ENCODE data around the gene DSE. TPM values are rescaled to one million over a fixed set of nuclear protein-coding genes. Genes with fewer than 3 reads are reported as not detected.

DSE gene
- total RNA-seq, 1 donor from 2014 or later, result 6.8 TPM

DNA sequence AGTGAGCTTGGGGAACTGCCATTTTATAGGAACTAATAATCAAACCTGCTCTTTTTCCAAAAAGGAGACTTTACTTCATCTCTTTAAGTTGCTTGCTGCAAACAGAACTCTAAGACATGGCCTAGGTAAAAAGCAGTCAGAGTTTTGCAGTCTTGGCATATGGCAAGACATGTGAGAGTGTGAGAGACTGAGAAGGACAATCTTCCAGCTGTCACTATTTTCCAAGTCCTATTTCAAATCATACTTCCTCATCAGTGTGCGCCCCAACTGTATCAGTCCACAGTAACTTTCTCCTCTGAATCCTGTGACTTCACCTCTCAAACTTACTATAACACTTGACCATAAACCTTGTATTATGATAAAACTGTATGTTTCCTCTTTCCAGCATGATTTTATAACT, 100.8 kb downstream of the DSE start:
- no peak for DNase-seq (ENCODE audit: low read depth in 2 of 2)

DNA sequence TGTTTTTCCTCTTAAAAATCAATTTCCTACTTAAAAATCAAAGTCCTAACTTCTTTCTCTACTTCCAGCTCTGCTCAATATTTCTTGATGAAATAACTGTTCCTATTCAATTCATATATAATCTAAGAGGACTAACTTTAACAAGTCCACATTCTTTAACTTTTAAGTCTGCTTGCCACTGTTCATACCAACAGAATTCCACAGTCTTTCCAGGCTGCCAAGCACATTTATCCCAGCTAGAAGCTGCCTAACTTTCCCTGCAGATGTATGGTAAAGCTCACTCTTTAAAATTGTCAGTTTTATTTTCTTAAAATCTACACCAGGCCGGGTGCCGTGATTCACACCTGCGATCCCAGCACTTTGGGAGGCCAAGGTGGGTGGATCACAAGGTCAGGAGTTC, 102.0 kb downstream of the DSE start:
- DNase-seq (ENCODE audit: low read depth in 2 of 2), result no peak

DNA sequence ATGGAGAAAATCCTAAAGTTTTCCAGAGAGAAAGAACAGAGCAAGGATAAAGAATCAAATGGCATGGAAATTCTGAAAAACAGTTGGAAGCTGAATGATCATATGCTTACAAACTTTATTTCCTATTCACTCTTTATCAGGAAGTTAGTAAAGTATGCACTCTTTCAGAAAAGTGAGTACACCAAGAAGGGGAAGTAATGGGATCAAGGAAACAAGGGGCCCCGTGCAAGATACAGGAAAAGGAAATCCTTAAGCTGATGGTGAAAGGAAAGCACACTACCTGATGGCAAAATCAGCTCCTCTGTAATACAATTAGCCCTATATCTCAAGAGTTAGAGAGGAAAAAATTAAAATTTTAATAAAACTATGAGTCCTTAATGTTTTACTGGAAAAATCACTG, 104.4 kb downstream of the DSE start:
- no peak for DNase-seq (ENCODE audit: low read depth in 2 of 2)

DNA sequence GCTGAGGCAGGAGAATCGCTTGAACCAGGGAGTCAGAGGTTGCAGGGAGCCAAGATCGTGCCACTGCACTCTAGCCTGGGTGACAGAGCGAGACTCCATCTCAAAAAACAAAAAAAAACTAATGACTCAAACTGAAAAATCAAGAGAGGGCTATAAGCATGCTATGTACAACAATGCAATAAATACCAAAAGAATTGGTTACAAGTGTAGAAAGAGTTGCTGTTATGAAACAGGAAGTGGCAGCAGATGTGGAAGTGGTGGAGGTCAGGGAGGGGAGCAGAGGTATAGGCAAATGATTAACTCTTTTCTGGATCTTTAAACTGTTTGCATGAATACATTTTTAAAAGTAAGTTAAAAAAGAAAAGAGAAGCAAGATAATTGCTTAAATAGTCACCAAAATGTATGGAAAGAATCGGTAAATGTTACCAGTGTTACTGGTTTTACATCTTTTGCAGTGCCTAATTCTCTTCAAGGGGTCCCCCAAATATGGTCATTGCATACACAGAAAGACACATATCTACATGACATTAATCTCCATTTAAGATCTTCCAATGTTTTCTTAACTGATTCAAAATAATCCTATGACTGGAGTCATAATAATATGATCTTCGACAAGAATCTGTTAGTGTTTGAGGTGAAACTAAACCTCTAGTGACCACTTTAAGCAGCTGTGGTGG, 105.4 kb downstream of the DSE start:
- peak in 1 of 2 donors; percentile 7 for DNase-seq (ENCODE audit: low read depth in 2 of 2)

DNA sequence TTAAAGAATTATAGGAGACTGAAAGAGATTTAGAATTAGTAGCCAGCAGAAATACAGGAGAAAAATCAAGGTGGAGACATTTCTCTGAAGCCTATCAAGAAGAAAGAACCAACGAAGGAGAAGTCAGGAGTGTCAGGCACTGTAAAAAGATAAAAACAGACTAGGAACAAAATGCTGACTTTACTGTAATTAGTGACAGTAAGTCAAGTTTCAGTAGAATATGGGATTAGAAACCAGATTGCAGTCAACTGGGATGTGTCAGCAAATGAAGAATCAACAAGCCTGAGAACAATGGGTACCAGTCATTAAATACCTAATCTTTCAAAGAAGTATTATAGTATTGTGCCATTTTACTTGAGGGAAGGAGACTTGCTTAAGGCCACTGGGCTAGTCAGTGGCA, 112.0 kb downstream of the DSE start:
- no peak for DNase-seq (ENCODE audit: low read depth in 2 of 2)

DNA sequence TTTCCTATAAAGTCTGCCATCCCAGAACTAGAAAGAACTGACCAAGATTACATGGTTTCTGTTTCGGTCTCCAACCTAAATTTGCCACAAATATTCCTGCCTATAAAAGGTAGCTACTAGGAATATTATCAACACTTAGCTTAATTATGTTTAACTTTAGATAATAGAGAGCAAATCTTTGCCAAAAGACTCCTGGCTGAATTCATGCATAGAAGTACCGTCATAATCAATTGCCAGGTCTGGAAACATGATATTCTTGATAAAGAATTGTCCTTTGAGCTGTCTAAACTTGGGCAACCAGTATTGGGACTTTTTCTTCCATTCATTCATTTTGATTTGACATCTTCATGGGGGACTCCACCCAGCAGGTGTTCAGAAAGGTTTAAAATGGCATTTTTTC, 112.9 kb downstream of the DSE start:
- DNase-seq (ENCODE audit: low read depth in 2 of 2), result no peak

DNA sequence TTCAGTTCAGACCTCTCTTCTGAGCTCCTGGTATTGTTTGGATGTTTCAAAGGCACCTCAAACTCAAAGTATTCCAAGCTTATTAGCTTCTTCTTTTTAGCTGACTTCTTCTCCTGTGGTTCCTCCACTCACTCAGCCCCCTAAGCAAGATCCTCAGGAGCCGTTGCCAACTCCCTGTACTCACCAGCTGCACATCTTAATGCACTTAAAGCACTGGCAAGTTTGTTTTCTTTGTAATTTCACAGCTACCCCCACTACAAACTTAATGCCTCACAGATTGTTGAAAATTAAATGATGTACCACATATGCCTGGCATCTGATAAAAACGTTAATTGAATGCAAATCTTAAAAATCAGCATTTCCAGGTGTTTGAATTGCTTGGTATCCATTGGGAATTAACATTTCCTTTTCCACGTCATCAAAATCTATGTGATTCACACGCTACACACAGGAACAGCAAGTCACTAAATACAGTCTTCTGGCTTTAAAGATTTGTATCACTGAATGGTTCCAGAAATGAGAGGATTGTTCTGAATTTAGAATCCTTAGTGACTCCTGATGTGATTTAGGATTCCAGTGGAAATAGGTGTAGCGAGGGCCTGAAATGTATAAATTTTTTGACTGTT, 114.9 kb downstream of the DSE start:
- DNase-seq (ENCODE audit: low read depth in 2 of 2), result no peak

DNA sequence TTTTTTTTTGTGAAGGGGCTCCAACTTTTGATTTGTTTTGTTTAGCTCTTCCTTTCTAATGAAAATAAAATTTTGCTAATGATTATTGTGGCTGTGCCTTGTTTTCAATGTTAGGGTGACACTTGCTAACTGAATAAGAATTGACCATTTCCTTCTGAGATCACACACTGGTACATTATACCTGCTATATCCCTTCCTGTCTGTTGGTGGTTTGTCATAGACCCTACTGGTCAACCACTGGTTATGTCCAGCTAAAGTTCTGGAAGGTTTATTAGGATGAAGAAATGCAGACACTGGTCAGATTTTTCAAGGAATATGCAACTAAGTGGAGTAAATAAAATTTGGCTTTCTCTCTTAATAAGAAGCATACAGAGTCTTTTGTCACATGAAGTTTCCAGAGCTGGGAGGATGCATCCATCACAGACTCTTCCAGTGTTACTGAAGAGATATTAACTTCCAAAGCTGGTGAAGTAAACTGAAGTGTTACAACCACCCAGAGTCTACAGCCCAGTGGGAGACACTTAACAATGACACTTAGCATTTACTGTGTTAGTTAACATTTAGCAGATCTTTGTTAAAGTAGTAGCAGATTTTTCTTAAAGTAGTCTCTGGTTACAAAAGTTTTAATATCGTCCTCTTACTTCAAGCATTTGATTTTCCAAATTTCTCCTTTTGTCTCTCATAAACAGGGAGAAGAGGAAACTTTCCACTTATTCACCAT, 121.0 kb downstream of the DSE start:
- DNase-seq (ENCODE audit: low read depth in 2 of 2), result no peak

DNA sequence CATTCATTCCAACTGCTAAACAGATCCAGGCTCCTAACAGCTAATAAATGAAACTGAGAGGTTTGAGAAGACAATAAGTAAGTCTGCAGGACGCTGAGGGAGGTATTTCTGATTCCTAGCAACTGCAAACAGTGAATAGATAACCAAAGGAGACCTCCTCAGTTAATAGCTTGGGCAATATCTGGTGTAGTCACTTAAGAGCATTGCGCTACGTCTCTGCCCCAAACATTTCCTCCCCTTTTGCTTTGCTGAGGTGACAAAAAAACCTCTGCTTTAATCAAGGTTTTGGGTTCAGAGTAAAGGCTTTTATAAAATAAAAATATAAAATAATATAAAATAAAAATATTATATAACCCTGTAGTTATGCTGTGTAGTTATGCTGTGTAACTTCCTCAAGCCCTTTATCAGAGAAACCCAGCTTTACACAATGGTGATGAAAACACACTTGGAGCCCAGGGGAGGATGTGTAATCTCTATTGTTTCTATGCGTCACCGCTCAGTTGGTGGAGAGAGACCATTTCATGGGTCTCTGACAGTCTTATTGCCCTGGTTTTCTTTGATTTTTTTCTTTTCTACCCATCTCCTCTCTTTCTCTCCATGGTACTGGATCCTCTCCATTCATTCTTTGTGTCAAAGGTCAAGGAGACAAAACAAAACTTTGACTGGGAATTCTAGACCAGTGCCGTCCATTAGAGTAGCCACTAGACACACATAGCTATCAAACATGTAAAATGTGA, 121.8 kb downstream of the DSE start:
- peak in 1 of 2 donors; percentile 54 for DNase-seq (ENCODE audit: low read depth in 2 of 2)

Other genes with a start within 250 kb of the DSE start
- gene COL10A1, start 244.8 kb upstream of the DSE start, total RNA-seq, result not detected in 2 replicates
- gene TSPYL4, start 116.9 kb upstream of the DSE start, total RNA-seq, result 5.9 and 9.2 TPM in 2 replicates
- 54.9 and 65.7 TPM in 2 replicates for gene TSPYL1, start 91.0 kb upstream of the DSE start, total RNA-seq
- 0.90 and 1.0 TPM in 2 replicates for gene CALHM6, start 90.4 kb downstream of the DSE start, total RNA-seq
- gene CALHM5, start 140.7 kb downstream of the DSE start, total RNA-seq, result 0.64 and 1.4 TPM in 2 replicates
- under 0.01 and 0.25 TPM in 2 replicates for gene TRAPPC3L, start 174.7 kb downstream of the DSE start, total RNA-seq
- gene CALHM4, start 182.8 kb downstream of the DSE start, total RNA-seq, result 0.13 TPM in 1 of 2 replicates, not detected in the other
- gene RWDD1, start 200.6 kb downstream of the DSE start, total RNA-seq, result 17.1 and 17.2 TPM in 2 replicates
- gene RSPH4A, start 245.5 kb downstream of the DSE start, total RNA-seq, result 0.51 and 0.89 TPM in 2 replicates